Jurkat, Clone E6-1 (cell line): ENCODE measurements around the gene ENTPD6.
"Not testable (repeated sequence)": the region's sequence is repeated elsewhere in the genome, so short reads cannot be mapped to it uniquely, and the experiment has no call there.

Experiments used
- DNase-seq: peaks from one replicate; pipeline ENCODE4 v3.0.0-alpha.2; 2011; ENCODE audit warnings: low read depth, low spot score
- H3K4me3 ChIP-seq: 2 replicates; pipeline ENCODE4 v1.5.1; 2011; ENCODE audit warnings: mild to moderate bottlenecking, low read length, control low read depth, moderate library complexity

ENTPD6 gene

GRCh38 chr20:25249198-25249931, 53.9 kb downstream of the ENTPD6 start:
- H3K4me3 ChIP-seq: peak overlapping the region; percentile 87
- no peak for DNase-seq

- no peak overlapping the region for H3K4me3 ChIP-seq
- no peak for DNase-seq
Observed at GRCh38 chr20:25250508-25250907, 55.0 kb downstream of the ENTPD6 start.

- H3K4me3 ChIP-seq: no peak overlapping the region
- DNase-seq: no peak
Observed at GRCh38 chr20:25251019-25251418, 55.5 kb downstream of the ENTPD6 start.

- no peak overlapping the region for H3K4me3 ChIP-seq
- DNase-seq: no peak
Observed at GRCh38 chr20:25251558-25251957, 56.0 kb downstream of the ENTPD6 start.

- DNase-seq: no peak
- H3K4me3 ChIP-seq: no peak overlapping the region
Observed at GRCh38 chr20:25252230-25252651, 56.7 kb downstream of the ENTPD6 start.

GRCh38 chr20:25252686-25253421, 57.3 kb downstream of the ENTPD6 start:
- no peak for DNase-seq
- H3K4me3 ChIP-seq: no peak overlapping the region

GRCh38 chr20:25253606-25254275, 58.2 kb downstream of the ENTPD6 start:
- DNase-seq: no peak
- H3K4me3 ChIP-seq: no peak overlapping the region

GRCh38 chr20:25254571-25254970, 59.1 kb downstream of the ENTPD6 start:
- H3K4me3 ChIP-seq: no peak overlapping the region
- no peak for DNase-seq

GRCh38 chr20:25254986-25255680, 59.6 kb downstream of the ENTPD6 start:
- no peak for DNase-seq
- H3K4me3 ChIP-seq: no peak overlapping the region

GRCh38 chr20:25256226-25256859, 60.8 kb downstream of the ENTPD6 start:
- H3K4me3 ChIP-seq: no peak overlapping the region
- no peak for DNase-seq

GRCh38 chr20:25257130-25257529, 61.6 kb downstream of the ENTPD6 start:
- no peak overlapping the region for H3K4me3 ChIP-seq
- no peak for DNase-seq

- H3K4me3 ChIP-seq: no peak overlapping the region
- DNase-seq: no peak
Observed at GRCh38 chr20:25257756-25258475, 62.4 kb downstream of the ENTPD6 start.

GRCh38 chr20:25258476-25258805, 62.9 kb downstream of the ENTPD6 start:
- DNase-seq: no peak
- H3K4me3 ChIP-seq: no peak overlapping the region

GRCh38 chr20:25258828-25259227, 63.3 kb downstream of the ENTPD6 start:
- no peak overlapping the region for H3K4me3 ChIP-seq

GRCh38 chr20:25259358-25259757, 63.8 kb downstream of the ENTPD6 start:
- no peak overlapping the region for H3K4me3 ChIP-seq
- no peak for DNase-seq

More at GRCh38 chr20:25258828-25259227, 63.3 kb downstream of the ENTPD6 start:
- no peak for DNase-seq

- DNase-seq: peak; percentile 67
Observed at GRCh38 chr20:25259788-25260254, 64.3 kb downstream of the ENTPD6 start.

GRCh38 chr20:25260770-25261437, 65.4 kb downstream of the ENTPD6 start:
- DNase-seq, H3K4me3 ChIP-seq: not testable (repeated sequence)

More at GRCh38 chr20:25259788-25260254, 64.3 kb downstream of the ENTPD6 start:
- no peak overlapping the region for H3K4me3 ChIP-seq
